Smooth muscle cell (in vitro differentiated cells): Measurements from ENCODE around the gene PARVB. TPM values are rescaled to one million over a fixed set of nuclear protein-coding genes. Genes with fewer than 3 reads are reported as not detected.

Experiments used
- DNase-seq: peaks from one replicate; lab custom pipeline; 2025; ENCODE audit not compliant: unreplicated experiment; lab: John Stamatoyannopoulos, UW
- H2AFZ ChIP-seq: fragments of 200-600 bp; sonication (generic); 2 replicates; pipeline ENCODE4 v1.6.0; 2016; ENCODE audit warnings: antibody characterized with exemption, low read depth, mild to moderate bottlenecking
- H3F3A ChIP-seq: fragments of 200-600 bp; sonication (generic); 2 replicates; pipeline ENCODE4 v1.6.0; 2017; ENCODE audit warnings: antibody characterized with exemption, low read depth
- H3K27ac ChIP-seq: fragments of 200-600 bp; sonication (generic); 2 replicates; pipeline ENCODE4 v1.5.1; 2016; ENCODE audit warnings: low read depth, mild to moderate bottlenecking
- H3K27me3 ChIP-seq: fragments of 200-600 bp; sonication (generic); 2 replicates; pipeline ENCODE4 v1.6.1; 2016; ENCODE audit warnings: low read depth, mild to moderate bottlenecking
- H3K36me3 ChIP-seq: fragments of 200-600 bp; sonication (generic); 2 replicates; pipeline ENCODE4 v1.5.1; 2016; ENCODE audit warnings: low read depth
- H3K4me1 ChIP-seq: fragments of 200-600 bp; sonication (generic); 2 replicates; pipeline ENCODE4 v1.5.1; 2016; ENCODE audit warnings: low read depth
- H3K4me2 ChIP-seq: fragments of 200-600 bp; sonication (generic); 2 replicates; pipeline ENCODE4 v1.6.0; 2016; ENCODE audit warnings: mild to moderate bottlenecking
- H3K4me3 ChIP-seq: fragments of 200-600 bp; sonication (generic); 2 replicates; pipeline ENCODE4 v1.5.1; 2016; ENCODE audit warnings: mild to moderate bottlenecking
- H3K79me2 ChIP-seq: fragments of 200-600 bp; sonication (generic); 2 replicates; pipeline ENCODE4 v1.6.0; 2016; ENCODE audit warnings: low read depth, mild to moderate bottlenecking
- H3K9ac ChIP-seq: fragments of 200-600 bp; sonication (generic); 2 replicates; pipeline ENCODE4 v1.6.0; 2016; ENCODE audit warnings: low read depth
- H3K9me3 ChIP-seq: fragments of 200-600 bp; sonication (generic); replicated peaks from 2 replicates; pipeline ENCODE4 v1.5.1; 2016; ENCODE audit warnings: low read depth
- H4K20me1 ChIP-seq: fragments of 200-600 bp; sonication (generic); 2 replicates; pipeline ENCODE4 v1.6.0; 2016; ENCODE audit warnings: low read depth
- WGBS: methylation state at CpG from one replicate; pipeline ENCODE4 v1.1.7; 2016; ENCODE audit warnings: low lambda C conversion rate; 5-methylcytosine and 5-hydroxymethylcytosine counted together
- polyA plus RNA-seq: library from polyadenylated mRNA; unstranded; fragments of >200 nt; fragmentation: Nextera tagmentation; extraction: Ambion mirVana; gene quantifications from 2 replicates; pipeline ENCODE4 v1.2.1, GENCODE V29; 2016
- total RNA-seq: library from RNA; depleted of rRNA; stranded (reverse); fragments of >200 nt; gene quantifications from 2 replicates; pipeline ENCODE4 v1.2.3, GENCODE V29; 2014
- TF ChIP-seq, protein P1 (sequence below): fragments of 200-600 bp; sonication (generic); IDR thresholded peaks from 2 replicates; pipeline ENCODE4 v1.5.1; 2017; ENCODE audit warnings: borderline replicate concordance, mild to moderate bottlenecking, antibody characterized with exemption; ENCODE audit not compliant: insufficient read depth, poor library complexity, severe bottlenecking

PARVB gene
- total and polyA plus RNA-seq, 2 experiments from 2014 or later, result 35.1 to 36.6 TPM

DNA sequence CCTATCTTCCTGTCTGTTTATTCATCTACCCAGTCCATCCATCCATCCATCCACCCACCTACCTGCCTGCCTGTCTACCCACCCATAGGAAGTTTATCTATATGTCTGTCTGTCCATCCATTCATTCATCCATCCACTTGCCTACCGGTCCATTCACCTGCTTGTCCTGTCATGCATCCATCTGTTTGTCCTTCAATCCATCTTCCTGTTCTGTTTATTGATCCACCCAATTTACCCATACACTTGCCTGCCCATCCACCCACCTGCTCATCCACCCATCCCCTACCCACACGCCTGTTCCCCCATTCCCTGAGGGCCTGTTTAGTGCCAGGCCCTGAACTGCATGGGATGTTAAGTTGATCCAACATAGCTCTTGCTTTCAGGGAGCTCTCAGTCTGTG is 175.1 kb downstream of the PARVB start:
- Histone ChIP-seq H3K9ac (no peak overlapping the region), H3K4me2 (no peak overlapping the region), H4K20me1 (no peaks in the 10 kb centered on the region), H3K79me2 (no peaks in the 10 kb centered on the region), H3K4me1 (no peaks in the 10 kb centered on the region), H3K27ac (no peak overlapping the region), H3K36me3 (no peaks in the 10 kb centered on the region), H2AFZ (no peak overlapping the region), H3K9me3 (no peaks in the 10 kb centered on the region), H3F3A (no peaks in the 10 kb centered on the region), H3K27me3 (no peaks in the 10 kb centered on the region), H3K4me3 (no peak overlapping the region)
- TF ChIP-seq, protein P1, sequence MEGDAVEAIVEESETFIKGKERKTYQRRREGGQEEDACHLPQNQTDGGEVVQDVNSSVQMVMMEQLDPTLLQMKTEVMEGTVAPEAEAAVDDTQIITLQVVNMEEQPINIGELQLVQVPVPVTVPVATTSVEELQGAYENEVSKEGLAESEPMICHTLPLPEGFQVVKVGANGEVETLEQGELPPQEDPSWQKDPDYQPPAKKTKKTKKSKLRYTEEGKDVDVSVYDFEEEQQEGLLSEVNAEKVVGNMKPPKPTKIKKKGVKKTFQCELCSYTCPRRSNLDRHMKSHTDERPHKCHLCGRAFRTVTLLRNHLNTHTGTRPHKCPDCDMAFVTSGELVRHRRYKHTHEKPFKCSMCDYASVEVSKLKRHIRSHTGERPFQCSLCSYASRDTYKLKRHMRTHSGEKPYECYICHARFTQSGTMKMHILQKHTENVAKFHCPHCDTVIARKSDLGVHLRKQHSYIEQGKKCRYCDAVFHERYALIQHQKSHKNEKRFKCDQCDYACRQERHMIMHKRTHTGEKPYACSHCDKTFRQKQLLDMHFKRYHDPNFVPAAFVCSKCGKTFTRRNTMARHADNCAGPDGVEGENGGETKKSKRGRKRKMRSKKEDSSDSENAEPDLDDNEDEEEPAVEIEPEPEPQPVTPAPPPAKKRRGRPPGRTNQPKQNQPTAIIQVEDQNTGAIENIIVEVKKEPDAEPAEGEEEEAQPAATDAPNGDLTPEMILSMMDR, result no peak
- DNase-seq, result no peak
- 100% methylated on average over 2 of the region's 2 CpGs for WGBS

DNA sequence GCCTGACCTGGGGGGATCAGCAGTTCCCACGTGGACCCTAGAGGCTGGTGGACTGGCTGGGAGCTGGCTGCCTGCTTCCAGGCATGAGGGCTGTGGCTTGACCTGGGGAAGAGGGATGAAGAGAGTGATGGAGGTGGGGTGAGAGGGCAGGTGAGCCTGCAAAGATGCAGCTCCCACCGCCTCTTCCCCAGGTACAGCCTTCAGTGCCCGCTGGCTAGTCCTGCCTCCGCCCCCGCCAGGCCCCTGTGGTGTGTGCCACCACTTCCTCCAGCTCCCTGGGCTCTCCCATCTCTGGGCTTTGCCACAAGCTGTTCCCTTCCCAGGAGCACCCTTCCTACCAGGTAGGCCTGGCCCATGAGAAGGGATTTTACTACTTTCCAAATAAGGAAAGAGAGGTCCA is 175.8 kb downstream of the PARVB start:
- H3F3A ChIP-seq, result no peaks in the 10 kb centered on the region
- no peaks in the 10 kb centered on the region for H3K9me3 ChIP-seq
- no peak for DNase-seq
- no peaks in the 10 kb centered on the region for H4K20me1 ChIP-seq
- H3K4me2 ChIP-seq, result no peak overlapping the region
- H3K4me1 ChIP-seq, result no peaks in the 10 kb centered on the region
- H3K9ac ChIP-seq, result no peak overlapping the region
- no peak overlapping the region for H3K4me3 ChIP-seq
- H2AFZ ChIP-seq, result no peak overlapping the region
- H3K79me2 ChIP-seq, result no peaks in the 10 kb centered on the region
- no peak overlapping the region for H3K27ac ChIP-seq
- TF ChIP-seq, protein P1, result no peak
- WGBS, result 89% methylated on average over 5 of the region's 5 CpGs
- no peaks in the 10 kb centered on the region for H3K36me3 ChIP-seq
- no peaks in the 10 kb centered on the region for H3K27me3 ChIP-seq

DNA sequence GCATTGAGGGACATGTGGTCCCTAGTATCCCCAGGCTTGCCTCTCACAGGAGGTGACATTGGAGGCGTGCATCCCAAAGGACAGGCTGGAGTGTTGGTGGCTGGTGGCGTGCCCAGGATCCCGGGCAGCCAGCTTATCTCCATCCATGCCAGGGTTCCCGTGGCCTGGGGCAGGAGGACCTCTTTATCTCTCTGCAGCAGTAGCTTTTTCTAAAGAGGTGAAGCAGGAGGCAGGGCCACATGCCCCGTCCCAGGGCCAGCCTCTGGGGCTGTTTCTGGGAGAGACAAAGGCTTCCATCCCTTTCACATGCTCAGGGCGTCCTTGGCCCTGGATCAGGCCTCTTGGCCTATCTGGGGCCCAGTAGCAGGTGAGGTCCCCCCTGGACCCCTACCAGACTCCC is 176.3 kb downstream of the PARVB start:
- Histone ChIP-seq H3K27me3 (no peaks in the 10 kb centered on the region), H4K20me1 (no peaks in the 10 kb centered on the region), H3K27ac (no peak overlapping the region), H3K4me3 (no peak overlapping the region), H3K36me3 (no peaks in the 10 kb centered on the region), H3K79me2 (no peaks in the 10 kb centered on the region), H2AFZ (no peak overlapping the region), H3K9me3 (no peaks in the 10 kb centered on the region), H3K4me1 (no peaks in the 10 kb centered on the region), H3F3A (no peaks in the 10 kb centered on the region), H3K4me2 (no peak overlapping the region), H3K9ac (no peak overlapping the region)
- WGBS, result 94% methylated on average over 6 of the region's 6 CpGs
- no peak for DNase-seq
- TF ChIP-seq, protein P1, result no peak

DNA sequence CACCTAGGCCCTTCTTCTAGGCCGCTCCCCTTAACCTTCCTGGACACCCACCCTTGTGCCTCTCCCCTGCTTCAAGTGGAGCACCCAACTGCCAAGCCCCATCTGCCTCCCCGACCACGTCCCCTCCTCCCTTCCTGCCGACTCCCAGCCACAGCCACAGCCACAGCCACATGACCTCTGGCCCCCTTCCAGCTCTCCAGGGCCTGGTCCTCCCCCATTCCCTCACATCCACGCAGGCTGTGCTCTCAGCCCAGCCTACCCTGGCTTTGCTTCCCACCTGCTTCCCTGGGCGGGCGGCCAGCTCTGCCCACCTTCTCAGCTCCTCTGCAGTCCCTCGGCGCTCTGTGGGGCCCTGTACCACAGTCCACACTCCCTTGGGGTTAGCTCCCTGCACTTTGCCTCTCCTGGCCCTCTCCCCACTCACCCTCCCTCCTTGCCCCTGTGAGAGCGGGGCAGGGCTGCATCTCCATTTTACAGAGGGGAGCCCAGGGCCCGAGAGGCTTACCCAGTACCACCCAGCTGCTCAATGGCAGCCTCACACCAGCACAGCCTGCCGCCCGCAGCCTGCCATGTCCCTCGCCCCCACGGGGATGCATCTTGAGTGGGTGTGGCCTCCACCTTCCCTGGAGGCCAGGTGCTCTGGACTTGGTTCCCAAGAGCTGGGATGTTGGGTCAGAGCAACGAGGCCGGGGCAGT is 176.9 kb downstream of the PARVB start:
- Histone ChIP-seq H3K79me2 (no peaks in the 10 kb centered on the region), H3F3A (no peaks in the 10 kb centered on the region), H3K4me3 (no peak overlapping the region), H3K27me3 (no peaks in the 10 kb centered on the region), H3K27ac (no peak overlapping the region), H2AFZ (no peak overlapping the region), H3K9me3 (no peaks in the 10 kb centered on the region), H3K4me2 (no peak overlapping the region), H4K20me1 (no peaks in the 10 kb centered on the region), H3K36me3 (no peaks in the 10 kb centered on the region), H3K4me1 (no peaks in the 10 kb centered on the region), H3K9ac (no peak overlapping the region)
- TF ChIP-seq, protein P1, result no peak
- no peak for DNase-seq
- 84% methylated on average over 17 of the region's 17 CpGs for WGBS
